ENCODE data around the gene PTPN13.

DNA sequence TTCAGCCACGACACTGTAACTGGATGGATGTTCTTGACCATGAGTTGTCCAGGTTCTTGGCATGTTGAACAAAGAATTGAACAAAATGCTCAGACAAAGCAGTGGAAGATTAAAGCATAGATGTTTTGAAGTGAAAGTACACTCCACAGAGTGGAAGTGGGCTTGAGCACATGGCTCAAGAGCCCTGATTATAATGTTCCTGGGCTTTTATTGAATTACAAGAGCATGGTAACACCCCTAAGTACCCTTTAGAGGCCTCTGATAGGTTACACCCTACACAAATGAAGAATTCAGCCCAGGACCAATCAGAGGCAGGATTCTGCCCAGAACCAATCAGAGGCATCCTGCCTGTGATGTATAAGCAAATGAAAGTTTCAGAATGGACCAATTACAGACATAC lies 221.5 kb downstream of the PTPN13 start:
- TF ChIP-seq, protein P1, sequence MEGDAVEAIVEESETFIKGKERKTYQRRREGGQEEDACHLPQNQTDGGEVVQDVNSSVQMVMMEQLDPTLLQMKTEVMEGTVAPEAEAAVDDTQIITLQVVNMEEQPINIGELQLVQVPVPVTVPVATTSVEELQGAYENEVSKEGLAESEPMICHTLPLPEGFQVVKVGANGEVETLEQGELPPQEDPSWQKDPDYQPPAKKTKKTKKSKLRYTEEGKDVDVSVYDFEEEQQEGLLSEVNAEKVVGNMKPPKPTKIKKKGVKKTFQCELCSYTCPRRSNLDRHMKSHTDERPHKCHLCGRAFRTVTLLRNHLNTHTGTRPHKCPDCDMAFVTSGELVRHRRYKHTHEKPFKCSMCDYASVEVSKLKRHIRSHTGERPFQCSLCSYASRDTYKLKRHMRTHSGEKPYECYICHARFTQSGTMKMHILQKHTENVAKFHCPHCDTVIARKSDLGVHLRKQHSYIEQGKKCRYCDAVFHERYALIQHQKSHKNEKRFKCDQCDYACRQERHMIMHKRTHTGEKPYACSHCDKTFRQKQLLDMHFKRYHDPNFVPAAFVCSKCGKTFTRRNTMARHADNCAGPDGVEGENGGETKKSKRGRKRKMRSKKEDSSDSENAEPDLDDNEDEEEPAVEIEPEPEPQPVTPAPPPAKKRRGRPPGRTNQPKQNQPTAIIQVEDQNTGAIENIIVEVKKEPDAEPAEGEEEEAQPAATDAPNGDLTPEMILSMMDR (IDR thresholded peaks at IDR 0.05): no peak
- TF ChIP-seq POLR2A (IDR thresholded peaks at IDR 0.05): no peak
